B cell (primary cell): Measurements from ENCODE around the gene MAG. TPM values are rescaled to one million over a fixed set of nuclear protein-coding genes. Genes with fewer than 3 reads are reported as not detected.

Experiments
- ATAC-seq: fragments of 200-7000 bp; cut with Tn5 transposase; one replicate; pipeline ENCODE4 v1.10.0; 2021; ENCODE audit warnings: low read depth, mild to moderate bottlenecking, moderate number of reproducible peaks, moderate library complexity
- CTCF ChIA-PET: fragments of 350-600 bp; sonication (Branson Sonifier 250); formaldehyde crosslinking; loops from one replicate; lab custom pipeline; 2021; ENCODE audit warnings: antibody characterized with exemption, inconsistent platforms; lab: Charles Lee
- POLR2A ChIA-PET: fragments of 350-600 bp; sonication (Branson Sonifier 250); formaldehyde crosslinking; loops from one replicate; lab custom pipeline; 2021; ENCODE audit warnings: antibody characterized with exemption; lab: Charles Lee
- DNase-seq: peaks from one replicate; pipeline ENCODE4 v3.0.0; 2013
- H2AFZ ChIP-seq: 2 replicates; pipeline ENCODE4 v1.6.1; 2012; ENCODE audit warnings: mild to moderate bottlenecking, low read depth, low read length; ENCODE audit not compliant: insufficient read depth, poor library complexity, severe bottlenecking
- H3K27ac ChIP-seq, 2 donors: 1 replicate in 1 of 2; 2 replicates in 1 of 2; pipeline ENCODE4 v1.5.1; 2012 to 2013; ENCODE audit warnings: low read length in 2 of 2, mild to moderate bottlenecking in 2 of 2, moderate library complexity in 1 of 2
- H3K27me3 ChIP-seq, 4 experiments: fragments of 200-600 bp in 1 of 4; sonication (generic) in 1 of 4; replicated peaks in 1 of 4; 1 replicate in 2 of 4; 2 replicates in 2 of 4; pipeline versions ENCODE4 v1.6.1 to v1.7.0; 2013 to 2016; ENCODE audit warnings: low read length in 3 of 4, mild to moderate bottlenecking in 2 of 4, mixed read lengths in 1 of 4, moderate library complexity in 1 of 4; ENCODE audit not compliant: insufficient read depth in 4 of 4, control insufficient read depth in 3 of 4; ENCODE audit errors: control extremely low read depth in 1 of 4
- H3K36me3 ChIP-seq, 2 experiments: replicated peaks in 1 of 2; 1 replicate in 1 of 2; 2 replicates in 1 of 2; pipeline versions ENCODE4 v1.6.1 to v1.7.1; 2013; ENCODE audit warnings: low read length in 1 of 2; ENCODE audit not compliant: insufficient read depth in 2 of 2, control insufficient read depth in 1 of 2; ENCODE audit errors: control extremely low read depth in 1 of 2, extremely low read depth in 1 of 2
- H3K4me1 ChIP-seq, 2 donors: fragments of 200-600 bp in 1 of 2; sonication (generic) in 1 of 2; 1 replicate in 1 of 2; 2 replicates in 1 of 2; pipeline versions ENCODE4 v1.5.1 to v1.6.1; 2013 to 2017; ENCODE audit warnings: low read length in 2 of 2; ENCODE audit not compliant: control insufficient read depth in 2 of 2, insufficient read depth in 2 of 2
- H3K4me2 ChIP-seq: replicated peaks from 2 replicates; pipeline ENCODE3; 2012; ENCODE audit warnings: mild to moderate bottlenecking, low read depth, low read length; ENCODE audit not compliant: poor library complexity, severe bottlenecking
- H3K4me3 ChIP-seq, 5 experiments: fragments of 200-600 bp in 1 of 5; sonication (generic) in 1 of 5; 1 replicate in 3 of 5; 2 replicates in 2 of 5; pipeline versions ENCODE4 v1.5.1 to v1.7.0; 2011 to 2016; ENCODE audit warnings: low read length in 4 of 5, mild to moderate bottlenecking in 4 of 5, low read depth in 2 of 5, control low read depth in 1 of 5, moderate library complexity in 1 of 5; ENCODE audit not compliant: insufficient read depth in 1 of 5; ENCODE audit errors: control extremely low read depth in 1 of 5, extremely low read depth in 1 of 5
- H3K79me2 ChIP-seq: fragments of 200-600 bp; sonication (generic); one replicate; pipeline ENCODE4 v1.6.0; 2016; ENCODE audit warnings: low read length; ENCODE audit not compliant: control insufficient read depth, insufficient read depth
- H3K9ac ChIP-seq: fragments of 200-600 bp; sonication (generic); 2 replicates; pipeline ENCODE4 v1.6.1; 2017; ENCODE audit warnings: mild to moderate bottlenecking, low read length, moderate library complexity
- H3K9me3 ChIP-seq, 3 donors: one replicate each; pipeline versions ENCODE4 v1.6.1 to v1.7.1; 2013; ENCODE audit warnings: low read length in 2 of 3; ENCODE audit not compliant: control insufficient read depth in 2 of 3, insufficient read depth in 1 of 3; ENCODE audit errors: control extremely low read depth in 1 of 3
- H4K20me1 ChIP-seq: 2 replicates; pipeline ENCODE4 v1.6.0; 2012; ENCODE audit warnings: mild to moderate bottlenecking, low read length; ENCODE audit not compliant: insufficient read depth, control insufficient read depth, poor library complexity, severe bottlenecking
- H3K27ac Mint-ChIP-seq: one replicate; pipeline ENCODE4 v1.8.0; 2021; ENCODE audit warnings: mixed read lengths
- H3K27me3 Mint-ChIP-seq: one replicate; pipeline ENCODE4 v1.8.0; 2021; ENCODE audit warnings: mixed read lengths
- H3K4me1 Mint-ChIP-seq: one replicate; pipeline ENCODE4 v1.8.0; 2021; ENCODE audit warnings: mixed read lengths
- H3K4me3 Mint-ChIP-seq: one replicate; pipeline ENCODE4 v1.8.0; 2021; ENCODE audit warnings: mixed read lengths
- H3K9me3 Mint-ChIP-seq: one replicate; pipeline ENCODE4 v1.8.0; 2022; ENCODE audit warnings: mixed read lengths; ENCODE audit not compliant: insufficient read depth
- CTCF ChIP-seq: fragments of 200-600 bp; IDR thresholded peaks from one replicate; pipeline ENCODE4 v1.8.0; 2022; ENCODE audit warnings: antibody characterized with exemption, mild to moderate bottlenecking
- EZH2 ChIP-seq: IDR thresholded peaks from 2 replicates; pipeline ENCODE4 v1.6.1; 2012; ENCODE audit warnings: borderline replicate concordance, low read depth, mild to moderate bottlenecking, moderate library complexity, low read length; ENCODE audit not compliant: insufficient read depth, poor library complexity, severe bottlenecking
- WGBS: methylation state at CpG from one replicate; pipeline ENCODE4 v1.1.5; 2013; ENCODE audit warnings: missing lambda C conversion rate; ENCODE audit not compliant: insufficient coverage; 5-methylcytosine and 5-hydroxymethylcytosine counted together
- intact Hi-C: fragments of 100-400 bp; cut with micrococcal nuclease; formaldehyde crosslinking; loops from one replicate; pipeline ENCODE4 v1.10.0; 2022
- polyA plus RNA-seq: library from polyadenylated mRNA; depleted of rRNA; stranded (reverse); fragments of >200 nt; gene quantifications from 2 replicates; pipeline ENCODE4 v1.2.3, GENCODE V29; 2012
- total RNA-seq, 2 donors: library from RNA; stranded (reverse); fragments of 120-200 nt in 1 of 2; gene quantifications; 1 replicate in 1 of 2; 2 replicates in 1 of 2; pipeline versions ENCODE4 v1.2.3 to v1.2.4, GENCODE V29; 2013 to 2022

The MAG gene
- total and polyA plus RNA-seq, 2 donors (not counting 1 experiment from before 2014, with no cell fraction given), result 0.12 to 0.58 TPM

- Mint-ChIP-seq H3K9me3 (no peaks in the 10 kb centered on the region), H3K4me1 (peaks cover 1% of the 10 kb centered on the region), H3K27ac (no peak overlapping the region), H3K4me3 (no peak overlapping the region), H3K27me3 (peaks cover 6% of the 10 kb centered on the region)
- H3K9ac ChIP-seq, result no peak overlapping the region
- H3K27ac ChIP-seq, result no peak overlapping the region
- ChIA-PET POLR2A (no interaction called here), CTCF (no interaction called here)
- no peaks in the 10 kb centered on the region for H3K79me2 ChIP-seq
- no peaks in the 10 kb centered on the region for H3K36me3 ChIP-seq
- H3K4me3 ChIP-seq, result no peak overlapping the region
- intact Hi-C loops, result no loop called here
- no peaks in the 10 kb centered on the region for H4K20me1 ChIP-seq
- DNase-seq (no peak), ATAC-seq (no peak)
- no peak overlapping the region for H2AFZ ChIP-seq
- no peaks in the 10 kb centered on the region for H3K9me3 ChIP-seq
- no peaks in the 10 kb centered on the region for H3K4me1 ChIP-seq
- no peak for TF ChIP-seq CTCF
- no peak for TF ChIP-seq EZH2
- WGBS, result 90% methylated on average over 10 of the region's 11 CpGs
- H3K27me3 ChIP-seq, result peaks cover 0 to 10% (median 0%) of the 10 kb centered on the region in 4 experiments
- H3K4me2 ChIP-seq, result no peak overlapping the region
Observed at GRCh38 chr19:35363001-35363590, 71.1 kb downstream of the MAG start.

Other genes with a start within 250 kb of the MAG start
- gene FXYD3, start 176.3 kb upstream of the MAG start, total RNA-seq, result not detected in 2 replicates
- gene FXYD3, start 176.3 kb upstream of the MAG start, polyA plus RNA-seq, result not detected in 2 replicates
- 0.59 and 0.70 TPM in 2 replicates for gene LGI4, start 157.1 kb upstream of the MAG start, total RNA-seq
- gene LGI4, start 157.1 kb upstream of the MAG start, polyA plus RNA-seq, result 0.40 and 0.74 TPM in 2 replicates
- 3.8 and 4.7 TPM in 2 replicates for gene FXYD1, start 153.3 kb upstream of the MAG start, total RNA-seq
- 2.6 and 3.1 TPM in 2 replicates for gene FXYD1, start 153.3 kb upstream of the MAG start, polyA plus RNA-seq
- 27.4 and 32.1 TPM in 2 replicates for gene FXYD7, start 148.9 kb upstream of the MAG start, total RNA-seq
- 3.8 and 6.3 TPM in 2 replicates for gene FXYD7, start 148.9 kb upstream of the MAG start, polyA plus RNA-seq
- 293 and 310 TPM in 2 replicates for gene FXYD5, start 137.4 kb upstream of the MAG start, total RNA-seq
- 362 and 390 TPM in 2 replicates for gene FXYD5, start 137.4 kb upstream of the MAG start, polyA plus RNA-seq
- gene FAM187B, start 63.4 kb upstream of the MAG start, total RNA-seq, result 0.25 TPM in 1 of 2 replicates, not detected in the other
- gene FAM187B, start 63.4 kb upstream of the MAG start, polyA plus RNA-seq, result not detected in 2 replicates
- 45.3 and 46.5 TPM in 2 replicates for gene LSR, start 43.2 kb upstream of the MAG start, total RNA-seq
- gene LSR, start 43.2 kb upstream of the MAG start, polyA plus RNA-seq, result 29.9 and 37.2 TPM in 2 replicates
- gene USF2, start 23.2 kb upstream of the MAG start, total RNA-seq, result 314 and 318 TPM in 2 replicates
- gene USF2, start 23.2 kb upstream of the MAG start, polyA plus RNA-seq, result 357 and 377 TPM in 2 replicates
- gene HAMP, start 9.6 kb upstream of the MAG start, total RNA-seq, result 2.5 and 3.0 TPM in 2 replicates
- gene HAMP, start 9.6 kb upstream of the MAG start, polyA plus RNA-seq, result 0.70 and 1.4 TPM in 2 replicates
- gene CD22, start 37.0 kb downstream of the MAG start, total RNA-seq, result 692 and 698 TPM in 2 replicates
- 1,437 and 1,715 TPM in 2 replicates for gene CD22, start 37.0 kb downstream of the MAG start, polyA plus RNA-seq
- gene FFAR1, start 55.7 kb downstream of the MAG start, total RNA-seq, result 3.0 and 3.3 TPM in 2 replicates
- gene FFAR1, start 55.7 kb downstream of the MAG start, polyA plus RNA-seq, result 17.9 and 118 TPM in 2 replicates
- gene FFAR3, start 66.3 kb downstream of the MAG start, total RNA-seq, result not detected in 2 replicates
- gene FFAR3, start 66.3 kb downstream of the MAG start, polyA plus RNA-seq, result 0.63 and 4.1 TPM in 2 replicates
- gene GPR42, start 78.9 kb downstream of the MAG start, total RNA-seq, result not detected in 2 replicates
- 0.10 and 3.5 TPM in 2 replicates for gene GPR42, start 78.9 kb downstream of the MAG start, polyA plus RNA-seq
- gene FFAR2, start 156.1 kb downstream of the MAG start, total RNA-seq, result 0.15 TPM in 1 of 2 replicates, not detected in the other
- gene FFAR2, start 156.1 kb downstream of the MAG start, polyA plus RNA-seq, result 0.26 and 0.31 TPM in 2 replicates
- not detected in 2 replicates for gene KRTDAP, start 198.3 kb downstream of the MAG start, total RNA-seq
- not detected in 2 replicates for gene KRTDAP, start 198.3 kb downstream of the MAG start, polyA plus RNA-seq
- 1.8 and 4.5 TPM in 2 replicates for gene DMKN, start 221.5 kb downstream of the MAG start, total RNA-seq
- 0.58 and 1.6 TPM in 2 replicates for gene DMKN, start 221.5 kb downstream of the MAG start, polyA plus RNA-seq
- not detected in 2 replicates for gene SBSN, start 236.2 kb downstream of the MAG start, total RNA-seq
- not detected in 2 replicates for gene SBSN, start 236.2 kb downstream of the MAG start, polyA plus RNA-seq
- not detected in 2 replicates for gene GAPDHS, start 241.3 kb downstream of the MAG start, total RNA-seq
- not detected in 2 replicates for gene GAPDHS, start 241.3 kb downstream of the MAG start, polyA plus RNA-seq